GM21786 (cell line): ENCODE measurements around the gene NOP14.
"Not testable (repeated sequence)": the region's sequence is repeated elsewhere in the genome, so short reads cannot be mapped to it uniquely, and the experiment has no call there.

Experiments used
- ATAC-seq: cut with Tn5 transposase; IDR thresholded peaks from one replicate; pipeline ENCODE4 v1.9.1; 2021; ENCODE audit not compliant: unreplicated experiment

NOP14 gene

DNA sequence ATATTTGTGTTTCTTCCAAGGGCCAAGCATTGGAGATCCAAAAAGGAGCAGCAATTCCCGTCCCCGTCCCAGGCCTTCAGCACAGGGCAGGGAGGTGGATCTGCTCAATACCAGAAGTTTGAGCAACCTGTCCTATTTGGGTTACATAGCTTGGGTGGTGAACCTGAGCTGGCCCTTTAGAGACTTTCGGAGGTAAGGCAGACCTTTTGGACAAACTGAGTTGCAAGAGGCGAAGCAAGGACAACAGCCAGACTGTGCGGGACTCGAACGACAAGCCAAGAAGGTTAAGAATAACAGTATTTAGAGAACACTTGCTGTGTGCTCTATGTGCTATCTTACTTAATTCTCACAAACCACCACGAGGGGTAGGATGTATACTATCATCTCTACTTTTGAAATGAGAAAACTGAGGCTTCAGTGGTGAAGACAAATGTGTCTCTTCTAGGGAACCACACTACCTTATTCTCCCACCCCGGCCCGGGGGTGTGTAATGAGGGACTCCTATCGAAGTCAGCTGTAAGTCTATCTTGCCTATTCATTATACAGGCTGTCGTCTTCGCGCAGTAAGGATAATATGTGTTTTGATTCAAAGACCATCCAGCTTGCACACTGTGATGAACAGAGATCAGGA, 1.3 kb downstream of the NOP14 start:
- ATAC-seq, result no peak

DNA sequence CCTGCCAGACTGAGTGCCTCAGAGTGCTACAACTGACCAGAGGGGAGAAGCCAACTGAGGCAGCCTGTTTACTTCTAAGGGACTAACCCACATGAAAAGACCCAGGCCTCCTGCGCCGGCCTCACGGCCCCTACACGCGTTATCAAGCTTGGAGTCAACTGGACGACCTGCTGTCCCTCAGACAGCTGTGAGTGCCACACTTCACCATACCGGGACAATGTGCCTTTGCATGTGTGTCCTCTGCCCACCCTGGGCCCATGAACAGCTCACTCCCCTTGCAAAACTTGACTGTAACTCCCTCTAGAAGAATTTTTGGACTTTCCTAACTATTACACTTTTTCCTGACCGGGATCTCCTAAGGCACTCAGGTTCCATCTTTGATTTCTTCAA, 1.8 kb downstream of the NOP14 start:
- ATAC-seq, result no peak

DNA sequence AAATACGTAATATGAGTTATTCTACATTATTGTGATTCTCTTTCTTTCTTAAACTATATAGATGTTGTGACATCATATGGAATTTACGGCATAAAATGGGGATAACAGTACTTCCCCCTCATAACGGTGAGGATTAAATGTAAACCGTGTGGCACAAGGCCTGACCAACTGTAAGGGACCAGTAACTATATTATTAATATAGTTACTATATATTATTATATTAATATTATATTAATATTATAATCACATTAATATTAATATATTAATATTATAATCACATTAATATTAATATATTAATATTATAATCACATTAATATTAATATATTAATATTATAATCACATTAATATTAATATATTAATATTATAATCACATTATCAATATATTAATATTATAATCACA, 2.8 kb downstream of the NOP14 start:
- ATAC-seq, result not testable (repeated sequence)

DNA sequence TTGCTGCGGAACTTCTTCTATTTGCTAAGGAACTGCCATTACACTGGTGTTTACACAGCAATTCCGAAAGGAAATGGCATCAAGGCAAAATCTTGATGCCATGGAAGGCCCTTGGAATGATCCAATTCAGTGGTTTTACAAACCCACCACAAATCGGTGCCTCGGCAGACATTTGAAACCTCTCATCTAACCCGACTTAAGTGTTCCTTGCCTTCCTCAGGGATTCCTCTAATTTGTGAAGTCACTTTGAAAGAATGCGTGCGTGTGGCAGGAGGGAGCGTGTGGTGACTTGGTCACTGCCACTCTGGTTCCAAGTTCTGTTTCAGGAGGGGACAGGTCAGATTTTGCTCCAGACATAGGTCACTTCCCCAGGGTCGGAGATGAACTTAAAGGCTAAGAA, 4.8 kb downstream of the NOP14 start:
- no peak for ATAC-seq

DNA sequence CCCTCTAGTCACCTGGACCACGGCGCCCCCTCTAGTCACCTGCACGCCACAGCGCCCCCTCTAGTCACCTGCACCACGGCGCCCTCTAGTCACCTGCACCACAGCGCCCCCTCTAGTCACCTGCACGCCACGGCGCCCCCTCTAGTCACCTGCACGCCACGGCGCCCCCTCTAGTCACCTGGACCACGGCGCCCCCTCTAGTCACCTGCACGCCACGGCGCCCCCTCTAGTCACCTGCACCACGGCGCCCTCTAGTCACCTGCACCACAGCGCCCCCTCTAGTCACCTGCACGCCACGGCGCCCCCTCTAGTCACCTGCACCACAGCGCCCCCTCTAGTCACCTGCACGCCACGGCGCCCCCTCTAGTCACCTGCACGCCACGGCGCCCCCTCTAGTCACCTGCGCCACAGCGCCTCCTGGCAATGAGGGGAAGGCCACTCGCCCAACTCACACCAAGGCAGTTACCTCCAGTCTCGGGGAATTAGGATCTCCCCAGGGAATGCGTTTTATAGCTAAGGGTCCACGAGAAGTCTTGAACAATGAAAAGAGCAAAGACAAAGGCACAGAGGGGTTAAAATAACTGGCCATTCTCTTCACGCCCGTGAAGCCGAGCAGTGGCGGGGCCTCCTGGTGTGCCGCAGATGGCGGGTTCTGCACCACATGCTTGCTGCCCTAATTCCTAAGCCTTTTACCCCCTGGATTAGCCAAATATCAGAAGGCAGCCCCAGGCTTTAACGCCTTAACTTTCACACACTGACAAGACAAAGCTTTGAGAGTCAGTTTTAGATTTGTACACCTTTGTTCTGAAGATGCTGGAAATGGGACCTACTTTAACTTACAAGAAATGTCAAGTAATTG, 7.8 kb downstream of the NOP14 start:
- not testable (repeated sequence) for ATAC-seq

DNA sequence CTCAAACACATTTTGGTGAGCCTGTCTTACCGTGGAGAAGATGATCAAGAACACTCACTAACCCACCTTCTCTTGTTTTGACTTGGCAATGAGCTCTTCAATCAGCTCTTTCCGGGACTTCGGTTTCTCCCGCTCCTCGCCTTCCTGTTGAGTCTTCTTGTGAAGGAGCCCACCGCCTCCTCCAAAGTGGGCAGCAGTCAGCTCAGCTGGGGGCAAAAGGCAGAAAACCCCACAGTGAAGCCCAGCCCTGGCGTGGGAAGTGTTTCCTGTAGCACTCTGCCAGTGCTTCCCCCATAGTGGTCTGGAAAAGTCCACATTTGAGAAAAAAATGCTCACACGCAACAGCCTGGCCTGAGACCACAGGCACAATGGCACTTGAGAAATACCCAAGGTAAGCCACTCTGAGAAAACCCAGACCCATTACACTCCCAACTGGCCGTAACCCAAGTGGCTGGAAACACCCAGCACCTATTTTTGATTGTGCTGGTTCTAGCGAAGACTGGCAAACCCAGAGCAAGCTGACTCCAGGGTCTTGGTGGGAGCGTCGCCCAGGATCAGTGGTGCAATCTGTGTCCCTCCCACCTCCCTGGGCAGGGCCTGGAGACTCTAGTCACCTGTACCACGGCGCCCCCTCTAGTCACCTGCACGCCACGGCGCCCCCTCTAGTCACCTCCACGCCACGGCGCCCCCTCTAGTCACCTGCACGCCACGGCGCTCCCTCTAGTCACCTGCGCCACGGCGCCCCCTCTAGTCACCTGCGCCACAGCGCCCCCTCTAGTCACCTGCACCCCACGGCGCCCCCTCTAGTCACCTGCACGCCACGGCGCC, 8.6 kb downstream of the NOP14 start:
- no peak for ATAC-seq

DNA sequence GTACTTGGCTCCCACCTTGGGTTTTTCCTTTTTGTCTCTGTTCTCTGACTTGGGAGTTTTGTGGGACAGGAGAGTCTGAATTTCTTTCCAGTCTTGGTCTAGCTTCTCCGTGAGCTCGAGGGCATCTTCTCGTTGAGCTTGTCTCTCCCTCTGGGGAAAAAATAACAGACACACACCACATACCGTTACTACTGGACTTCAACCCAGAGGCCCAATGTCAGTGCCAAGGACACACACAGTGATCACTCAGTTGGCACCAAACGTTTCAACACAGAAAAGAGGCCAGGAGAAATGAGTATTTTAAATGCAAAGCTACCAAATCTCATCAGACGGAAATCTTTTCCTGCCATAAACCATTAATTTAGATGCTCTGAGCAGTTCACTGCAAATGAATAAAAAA, 9.7 kb downstream of the NOP14 start:
- ATAC-seq, result no peak

DNA sequence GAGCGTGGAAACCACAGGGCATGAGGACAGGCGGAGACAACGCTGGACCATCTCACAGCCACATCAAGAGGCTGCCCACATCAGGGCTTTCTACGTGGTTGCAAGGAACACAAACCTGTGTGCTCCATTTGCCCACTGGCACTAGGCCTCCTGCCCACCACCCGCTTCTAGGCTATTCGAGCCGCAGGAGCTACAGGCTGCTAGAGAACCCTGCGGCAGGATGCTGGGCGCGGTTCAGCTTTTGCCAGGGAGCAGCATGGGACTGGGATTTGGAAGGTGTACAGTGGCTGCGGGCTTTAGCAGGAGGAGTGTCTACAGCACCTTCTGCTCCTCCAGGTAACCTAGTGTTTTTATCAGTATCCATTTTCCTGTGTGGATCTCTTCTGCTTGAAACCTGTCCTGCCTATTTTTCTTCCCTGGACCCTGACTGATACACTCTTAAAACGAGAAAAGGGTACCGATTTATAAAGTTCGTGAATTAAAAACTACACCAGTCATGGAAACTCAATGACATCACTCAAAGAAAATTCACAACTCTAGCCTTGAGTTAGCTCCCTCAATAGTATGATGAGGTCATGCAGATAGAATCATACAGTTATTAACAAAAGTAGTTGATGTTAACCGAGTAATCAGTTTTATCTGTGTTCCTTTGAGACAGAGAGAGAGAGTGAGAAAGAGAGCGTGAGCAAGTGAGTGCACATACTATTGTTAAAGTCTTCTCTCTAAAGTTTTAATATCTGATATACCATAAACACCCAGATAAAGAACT, 12.8 kb downstream of the NOP14 start:
- ATAC-seq, result no peak

DNA sequence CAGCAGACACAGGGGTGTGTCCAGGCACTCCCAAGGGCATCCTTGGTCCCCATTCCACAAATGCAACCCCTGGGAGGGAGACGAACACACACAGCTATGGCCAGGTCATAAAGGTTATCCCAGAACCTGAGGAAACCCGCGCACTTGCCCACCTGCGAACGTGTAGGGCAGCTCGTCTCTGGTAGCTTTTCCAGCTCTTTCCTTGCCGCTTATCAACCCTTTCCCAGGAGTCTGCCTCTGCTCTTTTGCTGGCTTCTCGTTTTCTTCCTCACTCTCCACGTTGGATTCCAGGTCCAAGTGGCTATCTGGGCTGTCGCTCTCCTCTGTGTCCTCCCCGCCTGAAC, 13.5 kb downstream of the NOP14 start:
- ATAC-seq, result no peak

DNA sequence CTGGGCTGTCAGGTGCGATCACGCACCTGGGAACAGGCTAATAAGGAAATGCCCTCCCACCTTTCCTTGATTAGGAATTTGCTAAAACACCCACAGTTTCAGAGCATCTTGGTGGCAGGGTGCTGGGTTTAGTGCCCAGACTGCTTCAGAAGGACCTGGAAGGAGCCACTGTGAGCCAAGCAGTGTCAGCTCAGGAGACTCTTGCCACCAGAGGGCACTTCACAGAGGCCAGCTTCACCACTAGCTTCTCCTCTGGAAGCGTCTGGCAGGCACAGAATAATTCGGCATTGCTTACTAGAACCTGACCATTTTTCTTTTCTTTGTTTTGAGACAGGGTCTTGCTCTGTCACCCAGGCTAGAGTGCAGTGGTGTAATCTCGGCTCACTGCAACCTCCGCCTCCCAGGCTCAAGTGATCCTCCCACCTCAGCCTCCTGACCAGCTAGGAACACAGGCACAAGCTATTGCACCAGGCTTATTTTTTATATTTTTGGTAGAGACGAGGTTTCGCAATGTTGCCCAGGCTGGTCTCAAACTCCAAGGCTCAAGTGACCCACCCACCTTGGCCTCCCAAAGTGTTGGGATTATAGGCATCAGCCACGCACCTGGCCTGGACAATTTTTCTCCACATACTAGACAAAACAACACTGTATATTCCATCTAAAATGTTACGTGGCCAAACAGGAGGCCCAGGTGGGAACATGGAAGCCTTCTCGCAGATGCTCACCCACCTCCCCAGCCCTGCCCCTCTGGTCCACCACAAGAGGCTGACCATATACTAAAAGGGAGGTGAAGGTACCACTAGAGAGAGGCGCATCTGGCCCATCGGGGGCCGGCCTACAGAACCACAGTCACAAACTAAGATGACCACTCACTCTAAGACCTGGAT, 14.1 kb downstream of the NOP14 start:
- no peak for ATAC-seq

DNA sequence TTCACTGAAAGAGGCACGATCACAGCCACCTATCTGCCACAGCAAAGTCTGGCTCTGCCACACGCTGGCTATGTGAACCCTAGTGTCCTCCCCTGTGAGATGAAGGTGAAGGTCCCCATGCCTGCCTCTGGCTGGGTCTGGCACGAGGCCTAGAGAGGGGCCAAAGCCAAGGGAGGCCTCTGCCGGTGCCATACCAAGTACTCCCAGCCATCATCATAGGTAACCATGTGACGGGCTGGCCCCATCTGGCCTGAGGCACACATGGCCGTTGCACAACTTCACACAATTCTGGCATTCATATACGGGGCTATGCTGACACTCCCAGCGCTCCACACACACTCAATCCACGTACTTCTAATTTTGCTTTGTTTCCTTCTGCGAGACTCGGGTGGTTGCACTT, 15.3 kb downstream of the NOP14 start:
- ATAC-seq, result no peak

DNA sequence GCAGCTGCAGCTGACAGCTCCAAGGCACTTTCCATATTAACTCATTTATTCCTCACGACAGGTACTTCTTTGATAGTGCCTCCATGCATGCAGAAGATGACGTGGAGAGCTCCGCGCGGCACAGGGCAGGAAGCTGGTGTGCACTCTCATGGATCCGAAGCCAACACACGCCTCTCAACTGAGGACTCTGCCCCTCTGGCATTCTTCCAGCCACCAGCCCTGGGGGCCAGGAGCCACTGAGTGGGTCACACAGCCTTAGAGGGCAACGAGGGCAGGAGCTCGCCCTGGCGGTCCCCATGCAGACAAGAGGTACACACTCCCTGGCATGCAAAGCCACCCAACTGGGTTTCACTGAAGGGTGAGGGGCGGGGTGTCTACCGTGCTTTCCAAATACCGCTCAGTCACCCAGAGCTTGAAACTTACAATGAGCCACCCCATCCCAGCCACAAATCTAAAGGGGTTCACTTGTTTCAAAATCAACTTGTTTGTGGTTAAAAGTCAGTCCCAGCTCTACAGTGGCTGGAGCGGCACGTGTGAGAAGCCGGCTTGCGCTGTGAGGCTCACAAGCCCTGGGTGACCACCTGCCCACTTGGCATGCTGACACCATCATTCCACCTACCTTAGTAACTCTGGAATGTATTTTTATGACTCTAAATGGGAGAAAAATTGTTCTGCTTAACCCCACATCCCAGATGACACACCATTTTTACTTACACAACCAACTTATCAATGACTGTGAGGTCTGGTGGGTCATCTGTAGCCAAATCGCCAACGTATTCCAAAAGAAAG, 16.2 kb downstream of the NOP14 start:
- no peak for ATAC-seq

DNA sequence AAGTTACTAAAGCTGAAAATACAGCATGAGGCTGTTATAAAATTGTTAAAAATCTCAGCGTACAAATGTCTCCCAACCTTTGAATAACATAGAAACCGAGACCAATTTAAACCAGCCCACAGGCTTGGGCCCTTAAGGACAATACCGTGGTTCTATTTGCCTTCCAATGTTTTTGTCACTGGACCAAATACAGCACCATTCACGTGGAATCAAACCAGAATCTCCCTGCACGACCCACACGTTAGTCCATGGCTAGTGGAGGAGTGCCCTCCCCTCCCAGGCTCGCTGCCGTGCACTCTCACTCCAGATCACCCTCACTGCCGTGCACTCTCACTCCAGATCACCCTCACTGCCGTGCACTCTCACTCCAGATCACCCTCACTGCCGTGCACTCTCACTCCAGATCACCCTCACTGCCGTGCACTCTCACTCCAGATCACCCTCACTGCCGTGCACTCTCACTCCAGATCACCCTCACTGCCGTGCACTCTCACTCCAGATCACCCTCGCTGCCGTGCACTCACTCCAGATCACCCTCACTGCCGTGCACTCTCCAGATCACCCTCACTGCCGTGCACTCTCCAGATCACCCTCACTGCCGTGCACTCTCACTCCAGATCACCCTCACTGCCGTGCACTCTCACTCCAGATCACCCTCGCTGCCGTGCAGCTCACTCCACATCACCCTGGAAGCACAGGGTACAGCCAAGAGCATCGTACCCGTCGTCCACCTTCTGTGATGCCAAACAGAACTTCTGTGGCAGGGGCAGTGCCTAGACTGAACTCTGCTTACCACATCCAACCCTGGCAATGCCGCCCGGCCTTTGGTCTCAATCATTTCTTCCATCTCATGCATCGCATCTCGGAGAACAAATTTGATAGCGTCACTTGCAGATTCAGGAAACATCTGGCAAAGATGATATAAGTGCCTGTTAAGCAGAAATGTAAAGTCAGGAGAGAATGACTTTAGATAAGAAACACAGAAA, 17.3 kb downstream of the NOP14 start:
- ATAC-seq, result not testable (repeated sequence)

DNA sequence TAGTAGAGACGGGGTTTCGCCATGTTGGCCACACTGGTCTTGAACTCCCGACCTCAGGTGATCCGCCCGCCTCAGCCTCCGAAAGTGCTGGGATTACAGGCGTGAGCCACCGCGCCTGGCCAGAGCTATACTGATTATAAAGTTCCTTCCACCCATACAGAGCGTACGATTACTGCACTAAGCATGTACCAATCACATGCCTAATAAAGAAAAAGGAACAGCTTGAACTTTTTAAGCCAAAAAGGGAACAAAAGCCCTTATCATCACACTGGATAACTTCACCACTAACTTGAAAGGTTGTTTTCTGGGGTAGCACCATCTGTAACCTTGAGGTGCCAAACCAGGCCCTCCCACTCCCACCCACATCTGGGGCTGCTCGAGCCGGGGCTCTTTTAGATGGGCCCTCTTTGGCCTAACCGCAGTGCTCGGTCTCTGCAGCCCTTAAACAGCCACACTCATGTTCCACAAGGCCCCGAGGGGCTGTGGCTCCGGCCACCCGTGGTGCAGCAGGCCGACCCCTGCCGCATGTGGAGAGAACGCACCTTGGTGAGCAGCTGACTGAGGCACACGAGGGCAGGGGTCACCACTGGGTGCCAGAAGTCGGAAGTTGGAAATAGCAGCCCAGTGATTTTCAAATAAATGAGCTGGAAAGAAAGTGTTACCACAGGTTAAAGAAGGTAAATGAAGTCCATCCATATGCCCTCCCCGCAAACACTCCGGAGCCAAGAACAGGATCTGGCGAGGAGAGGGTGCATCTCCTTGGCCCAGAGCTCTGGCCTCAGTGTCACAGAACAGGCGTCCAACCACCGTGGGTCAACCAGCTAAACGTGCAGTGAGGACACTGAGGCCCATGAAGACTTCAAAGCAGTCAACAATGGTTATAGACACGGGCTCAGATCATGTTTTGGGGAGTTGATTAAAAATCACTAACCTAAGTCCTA, 18.4 kb downstream of the NOP14 start:
- no peak for ATAC-seq

DNA sequence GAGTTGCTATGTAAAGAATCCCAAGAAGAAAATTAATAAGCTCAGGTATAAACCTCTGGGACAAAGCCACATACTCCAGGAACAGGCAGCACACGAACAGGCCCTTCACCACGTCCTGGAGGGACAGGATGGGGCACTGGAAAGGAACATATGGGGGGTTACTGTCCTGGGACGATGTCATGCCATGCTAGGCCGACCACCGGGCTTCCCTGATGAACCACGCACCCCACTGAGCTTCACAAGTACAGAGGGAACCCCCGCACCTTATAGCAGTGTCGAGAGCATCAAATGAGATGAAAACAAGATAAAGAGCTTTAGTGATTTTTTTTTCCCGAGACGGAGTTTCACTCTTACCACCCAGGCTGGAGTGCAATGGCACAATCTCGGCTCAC, 19.1 kb downstream of the NOP14 start:
- no peak for ATAC-seq

DNA sequence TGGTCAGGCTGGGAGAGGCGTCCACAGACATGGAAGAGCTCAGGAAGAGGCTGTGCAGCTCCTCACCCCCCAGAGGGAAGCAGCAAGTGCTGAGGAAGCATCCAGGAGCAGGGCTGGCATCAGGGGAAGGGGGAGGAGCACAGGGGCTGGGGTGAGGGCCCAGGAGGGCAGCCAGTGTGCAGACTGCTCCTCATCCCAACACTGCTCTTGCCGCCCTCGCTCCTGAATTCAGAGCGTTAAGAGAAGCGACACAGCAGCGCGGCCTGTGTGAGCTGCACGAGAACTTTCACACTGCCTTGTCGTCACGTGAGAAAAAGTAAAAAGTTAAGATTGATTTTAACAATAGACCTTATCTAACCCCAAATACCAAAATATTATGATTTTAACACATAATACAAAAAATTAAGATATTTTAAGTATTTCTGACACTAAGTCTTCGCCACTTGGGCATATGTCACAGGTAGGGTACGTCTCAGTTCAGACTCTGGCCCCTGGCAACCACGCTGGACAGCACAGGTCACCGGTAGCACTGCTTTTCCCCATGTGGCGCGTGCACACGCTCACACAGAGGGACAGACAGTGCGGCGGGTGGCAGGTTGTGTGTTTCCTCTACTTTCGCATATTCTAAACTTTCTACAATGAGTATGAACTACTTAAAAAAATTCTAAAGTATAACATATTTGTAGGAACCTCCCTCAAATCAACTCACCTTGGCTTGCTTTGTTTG, 19.7 kb downstream of the NOP14 start:
- no peak for ATAC-seq
